Fibroblast of skin of right quadriceps (primary cell): ENCODE measurements around the gene ZFP36L2.

Experiments used
- DNase-seq: peaks from one replicate; pipeline ENCODE4 v3.0.0-alpha.2; 2013

Gene ZFP36L2

DNA sequence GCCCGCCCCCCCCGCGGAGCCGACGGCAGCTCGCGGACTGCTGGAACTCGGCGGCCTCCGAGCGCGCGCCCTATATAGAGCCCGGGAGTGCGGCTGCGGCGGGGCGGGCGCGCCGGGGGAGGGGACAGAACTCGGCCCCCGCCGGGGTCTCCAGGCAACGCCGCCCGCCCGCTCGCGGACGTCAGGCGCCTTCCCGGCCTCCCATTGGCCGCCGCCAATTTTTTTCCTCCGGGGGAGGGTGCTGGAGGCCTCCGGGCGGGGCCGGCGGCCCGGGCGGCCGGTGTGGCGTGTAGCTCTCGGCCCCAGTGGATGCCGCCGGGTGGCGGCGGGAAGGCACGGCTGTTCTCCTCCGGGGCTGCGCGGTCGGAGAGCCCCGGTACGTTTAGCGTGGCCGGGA lies at the start of gene ZFP36L2:
TSS of gene ZFP36L2 (minus strand) at position 49 of the 397 bp plus-strand sequence. CDS start 291 bp downstream, outside the sequence.
- DNase-seq: peak; percentile 98

- DNase-seq: no peak
Observed at GRCh38 chr2:43274721-43275120, 48.3 kb upstream of the ZFP36L2 start.

DNA sequence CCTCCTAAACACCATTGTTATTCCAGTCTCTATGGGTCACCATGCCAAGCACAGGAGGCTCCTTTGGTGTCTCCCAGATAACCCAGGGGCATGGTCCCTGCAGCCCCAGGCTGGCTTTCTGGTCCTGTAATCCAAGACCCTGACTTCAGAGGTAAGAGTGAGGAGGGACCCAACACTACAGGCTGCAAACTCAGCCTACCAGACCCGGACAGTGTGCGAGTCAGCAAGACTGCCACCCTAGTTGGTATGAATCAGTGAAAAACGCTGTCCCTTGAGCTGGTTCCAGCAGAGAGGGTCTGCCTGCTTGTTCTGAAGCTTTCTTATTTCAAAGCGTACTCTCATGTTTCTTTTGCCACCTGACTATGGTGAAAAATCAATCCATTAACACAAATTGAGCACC lies 47.6 kb upstream of the ZFP36L2 start:
- peak; percentile 36 for DNase-seq

DNA sequence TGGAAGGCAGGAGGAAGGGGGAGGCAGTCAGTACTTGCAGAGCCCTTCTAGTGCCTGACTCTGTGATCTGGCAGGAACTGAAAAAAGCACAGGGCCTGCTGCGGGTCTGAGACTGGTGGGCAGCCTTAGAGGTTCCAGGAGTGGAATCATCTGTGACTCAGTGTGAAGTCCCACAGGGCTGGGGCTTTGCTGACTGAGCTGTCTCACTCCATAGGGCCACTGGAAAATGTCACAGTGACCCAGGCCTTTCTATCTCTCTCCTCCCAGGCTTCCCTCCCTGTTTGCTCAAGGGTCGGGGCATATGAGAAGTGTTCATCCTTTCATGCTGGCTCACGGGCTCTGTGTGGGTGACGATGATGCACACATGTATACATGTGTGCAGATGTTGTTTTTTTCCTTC lies 47.1 kb upstream of the ZFP36L2 start:
- DNase-seq: peak; percentile 55

GRCh38 chr2:43270930-43271615 lies 44.7 kb upstream of the ZFP36L2 start:
- DNase-seq: no peak

DNA sequence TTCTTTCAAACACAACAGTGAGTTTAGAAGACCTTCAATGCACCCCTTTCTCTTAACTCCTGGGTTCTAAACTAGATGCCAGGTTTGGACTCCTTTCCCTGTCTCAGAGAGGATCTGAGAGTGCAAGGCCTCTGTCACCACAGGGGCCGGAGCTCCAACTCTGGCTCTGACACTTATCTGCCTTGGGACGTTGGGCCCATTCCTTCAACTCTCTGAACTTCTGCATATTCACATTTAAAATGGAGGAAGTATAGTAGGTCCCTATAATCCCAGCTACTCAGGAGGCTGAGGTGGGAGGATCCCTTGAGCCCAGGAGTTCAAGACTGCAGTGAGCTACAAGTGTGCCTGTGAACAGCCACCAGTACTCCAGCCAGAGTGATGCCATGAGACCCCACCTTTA lies 44.1 kb upstream of the ZFP36L2 start:
- DNase-seq: no peak

GRCh38 chr2:43269706-43270105 lies 43.3 kb upstream of the ZFP36L2 start:
- peak; percentile 78 for DNase-seq

DNA sequence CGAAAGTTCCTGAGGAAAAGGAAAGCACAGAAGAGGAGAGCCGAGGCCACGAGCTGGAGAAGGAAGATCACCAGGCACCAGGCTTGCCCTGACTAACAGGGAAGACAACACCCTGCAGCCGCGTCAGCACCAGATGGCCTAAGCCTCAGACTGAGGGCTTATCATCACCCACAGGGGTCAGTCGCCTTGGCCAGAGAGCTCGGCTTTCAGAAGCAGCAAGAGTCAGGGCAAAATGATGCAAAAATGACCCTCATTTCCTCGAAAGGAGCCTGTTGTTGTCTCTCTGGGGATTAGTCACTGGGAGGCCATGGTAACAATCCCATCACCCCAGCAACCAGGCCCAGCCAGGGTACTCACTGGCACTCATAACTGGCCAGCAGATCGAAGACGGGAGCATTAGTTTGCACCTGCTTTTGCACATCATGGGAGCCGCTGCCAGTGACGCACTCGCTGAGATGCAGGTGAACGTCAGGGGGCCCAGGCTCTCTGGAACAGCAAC lies 42.7 kb upstream of the ZFP36L2 start:
- DNase-seq: peak; percentile 69

DNA sequence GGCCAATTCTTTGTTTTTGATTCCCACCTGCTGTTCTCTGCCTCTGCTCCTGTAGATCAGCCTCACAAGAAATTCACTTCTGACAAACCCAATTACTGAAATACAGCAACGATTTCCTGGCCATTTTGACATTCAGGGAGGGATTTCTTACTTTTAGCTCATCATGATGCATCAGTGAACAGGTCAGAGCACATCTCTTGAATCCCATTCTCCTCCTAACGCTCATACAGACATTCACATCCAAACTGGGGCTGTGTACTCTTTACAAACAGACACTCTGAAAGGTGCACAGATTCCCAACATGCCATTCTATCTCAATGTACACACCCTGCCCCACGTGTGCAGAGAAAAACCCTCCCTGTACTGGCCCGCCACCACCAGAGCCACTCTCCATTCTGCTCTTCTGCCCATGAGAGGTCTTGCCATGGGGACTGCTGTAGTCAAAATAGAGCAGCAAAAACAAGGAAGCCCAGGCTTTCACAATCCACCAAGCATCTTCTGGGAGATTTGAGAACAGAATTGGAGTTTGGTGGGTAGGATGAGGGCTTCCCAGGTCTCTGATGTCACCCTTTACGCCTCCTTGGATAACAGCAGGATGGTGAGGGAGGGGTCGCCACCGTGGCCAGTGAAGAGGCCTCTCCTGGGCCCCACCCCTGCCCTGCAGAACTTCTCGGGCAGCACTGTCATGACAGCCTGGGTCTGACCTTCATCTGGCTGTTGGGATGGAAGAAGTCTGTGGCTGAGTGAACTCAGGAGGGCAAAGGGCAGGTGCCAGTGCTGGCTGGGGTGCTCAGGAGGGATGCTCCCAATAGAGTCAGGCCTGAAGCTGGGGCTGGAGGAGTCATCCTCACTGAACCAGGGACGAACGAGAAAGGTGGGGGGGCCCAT lies 41.9 kb upstream of the ZFP36L2 start:
- DNase-seq: no peak

DNA sequence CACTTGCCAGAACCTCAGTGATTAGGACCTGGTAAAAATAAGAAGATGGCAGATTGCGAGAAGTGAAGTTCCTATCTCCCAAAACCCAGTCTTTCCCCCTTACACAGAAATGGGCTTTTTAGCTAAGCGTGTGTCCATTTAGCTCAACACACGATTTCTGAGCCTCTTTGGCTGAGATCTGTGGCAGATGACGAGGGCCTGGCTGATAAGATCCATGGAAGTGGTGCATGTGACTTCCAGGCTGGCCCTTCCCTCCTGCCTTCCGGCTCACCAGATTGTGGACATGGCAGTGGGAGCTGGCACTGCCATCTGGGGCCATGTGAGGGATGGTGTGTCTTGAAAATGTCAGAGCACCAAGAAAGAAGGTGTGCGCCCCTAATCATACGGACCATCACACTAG lies 41.0 kb upstream of the ZFP36L2 start:
- no peak for DNase-seq

DNA sequence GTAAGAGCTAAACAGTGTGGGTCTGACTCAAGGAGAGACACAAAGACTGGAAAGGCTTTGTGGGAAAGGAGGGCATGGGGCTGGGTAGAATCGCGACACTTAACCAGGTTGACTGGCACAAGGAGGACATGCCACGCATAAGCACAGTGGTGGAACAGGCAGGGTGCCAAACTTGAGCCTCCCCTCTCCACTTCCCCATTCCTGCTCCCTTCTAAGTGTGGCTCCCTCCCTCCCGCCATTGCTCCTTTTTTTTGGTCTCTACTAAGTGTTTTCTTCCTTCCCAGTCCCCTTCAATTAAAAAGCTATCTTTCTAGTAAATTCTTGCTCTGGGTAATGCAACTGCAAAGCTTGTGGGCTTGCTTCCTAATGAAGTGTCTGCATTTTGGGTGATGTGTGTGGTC lies 40.3 kb upstream of the ZFP36L2 start:
- no peak for DNase-seq

- DNase-seq: peak; percentile 44
Observed at GRCh38 chr2:43265421-43265820, 39.0 kb upstream of the ZFP36L2 start.

DNA sequence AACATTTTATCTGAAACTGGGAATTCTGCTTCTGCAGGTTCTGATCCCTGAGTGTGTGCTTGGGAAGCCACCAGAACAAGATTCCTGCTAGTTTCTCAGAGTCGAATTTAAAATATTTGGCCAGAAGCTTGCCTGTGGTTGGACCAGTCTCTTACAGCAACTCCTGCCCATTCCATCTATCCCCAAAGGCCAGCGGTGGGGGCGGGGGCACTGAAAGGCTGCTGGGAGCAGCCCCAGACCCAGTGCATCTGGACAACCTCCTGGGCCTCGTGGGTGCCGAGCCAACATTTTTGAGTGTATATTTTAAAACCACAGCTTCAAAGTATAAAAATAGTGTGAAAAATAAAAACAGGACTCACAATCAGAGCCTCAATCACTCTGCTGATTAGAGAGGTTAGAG lies 38.6 kb upstream of the ZFP36L2 start:
- DNase-seq: peak; percentile 63

DNA sequence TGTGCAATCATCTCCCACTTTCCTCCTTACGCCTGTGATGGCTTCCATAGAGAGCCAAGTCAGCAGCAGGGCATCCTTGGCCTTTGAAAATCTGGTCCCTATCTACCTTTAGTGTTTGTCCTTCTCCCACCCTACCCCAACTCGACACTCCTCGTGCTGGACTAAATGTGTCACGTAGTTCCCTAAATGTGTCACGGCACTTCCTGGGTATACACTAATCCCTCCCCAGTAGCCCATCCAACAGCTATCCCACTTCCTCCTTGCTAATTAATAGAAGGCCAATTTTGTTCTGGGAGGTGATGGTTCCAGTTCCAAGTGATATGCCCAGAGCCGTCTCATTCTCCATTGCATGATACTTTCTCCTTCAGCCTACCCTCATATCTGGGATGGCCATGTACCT lies 36.5 kb upstream of the ZFP36L2 start:
- DNase-seq: no peak

GRCh38 chr2:43262239-43262638 lies 35.8 kb upstream of the ZFP36L2 start:
- DNase-seq: no peak

- DNase-seq: no peak
Observed at GRCh38 chr2:43259512-43259911, 33.1 kb upstream of the ZFP36L2 start.

DNA sequence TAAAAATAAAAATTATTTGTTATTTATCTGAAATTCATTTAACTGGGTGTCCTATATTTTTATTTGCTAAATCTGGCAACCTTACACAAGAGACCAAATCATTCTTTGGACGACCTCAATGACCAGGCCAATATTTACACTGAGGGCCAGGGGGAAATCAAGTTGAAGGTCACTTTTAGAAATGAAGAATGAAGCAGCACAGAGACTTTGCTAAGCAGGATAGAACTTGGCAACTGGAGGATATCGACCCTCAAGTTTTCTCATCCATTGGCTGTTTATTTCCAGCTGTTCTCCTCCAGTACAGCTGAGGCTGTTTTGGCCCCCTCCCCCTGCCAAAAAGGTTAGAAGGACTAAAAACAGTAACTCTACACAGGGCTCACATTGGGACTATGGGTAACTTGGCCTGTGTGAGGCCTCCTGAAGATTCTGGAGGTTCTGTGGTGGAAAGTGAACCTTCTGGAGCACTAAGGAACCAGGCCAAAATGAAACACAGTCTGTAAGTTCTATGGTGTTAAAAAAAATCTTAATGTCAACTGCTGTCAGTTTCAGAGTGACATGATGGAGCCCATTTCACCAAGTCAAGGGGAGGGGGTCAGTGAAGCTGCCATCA lies 32.2 kb upstream of the ZFP36L2 start:
- DNase-seq: no peak

GRCh38 chr2:43255296-43255910 lies 29.0 kb upstream of the ZFP36L2 start:
- peak; percentile 75 for DNase-seq

DNA sequence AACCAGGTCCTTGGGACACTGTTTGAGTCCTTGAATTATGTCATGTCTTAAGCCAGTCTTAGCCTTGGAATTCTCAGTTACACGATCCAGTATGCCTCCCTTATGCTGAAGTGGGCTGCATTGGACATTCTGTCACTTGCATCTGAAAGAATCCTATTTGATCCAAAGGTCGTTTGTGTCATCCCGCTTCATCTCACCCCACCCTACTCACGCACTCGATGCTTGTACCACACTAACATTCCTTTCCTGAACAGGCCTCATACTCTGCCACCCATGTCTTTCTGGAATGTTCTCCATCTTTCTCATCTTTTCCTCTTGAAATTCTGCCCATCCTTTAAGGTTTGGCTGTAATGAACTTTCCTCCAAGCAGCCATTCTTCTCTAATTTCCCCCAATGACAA lies 27.9 kb upstream of the ZFP36L2 start:
- DNase-seq: no peak

- DNase-seq: peak; percentile 84
Observed at GRCh38 chr2:43251171-43251731, 24.8 kb upstream of the ZFP36L2 start.

DNA sequence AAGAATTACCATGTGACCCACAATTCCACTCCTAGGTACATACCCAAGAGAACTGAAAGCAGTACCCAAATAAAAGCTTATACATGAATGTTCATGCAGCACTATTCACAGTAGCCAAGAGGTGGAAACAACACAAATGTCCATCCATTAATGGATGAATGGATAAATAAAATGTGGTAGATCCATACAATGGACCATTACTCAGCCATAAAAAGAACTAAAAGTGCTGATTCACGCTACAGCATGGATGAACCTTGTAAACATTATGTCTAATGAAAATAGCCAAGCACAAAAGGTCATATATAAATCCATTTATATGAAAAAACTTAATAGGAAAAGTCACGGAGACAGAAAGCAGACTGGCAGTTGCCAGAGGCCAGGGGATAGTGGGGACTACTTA lies 23.6 kb upstream of the ZFP36L2 start:
- DNase-seq: no peak

GRCh38 chr2:43248621-43249020 lies 22.2 kb upstream of the ZFP36L2 start:
- no peak for DNase-seq

GRCh38 chr2:43246641-43247040 lies 20.2 kb upstream of the ZFP36L2 start:
- no peak for DNase-seq
